K562 (cell line): Measurements from ENCODE around the gene FAAP100. TPM values are rescaled to one million over a fixed set of nuclear protein-coding genes. Genes with fewer than 3 reads are reported as not detected.

Experiments
- ELK3 ChIP-seq: fragments of 450-650 bp; formaldehyde crosslinking; IDR thresholded peaks from 2 replicates; pipeline ENCODE4 v1.4.0; 2020; ENCODE audit warnings: mild to moderate bottlenecking
- ETS2 ChIP-seq: IDR thresholded peaks from 2 replicates; pipeline ENCODE4 v1.6.1; 2016; ENCODE audit warnings: borderline replicate concordance, missing genetic modification characterization, mild to moderate bottlenecking, moderate library complexity, missing compliant biosample characterization; ENCODE audit not compliant: poor library complexity, severe bottlenecking
- GABPB1 ChIP-seq: sonication (generic); formaldehyde crosslinking; IDR thresholded peaks from 2 replicates; pipeline ENCODE4 v1.8.0; 2022; ENCODE audit warnings: mild to moderate bottlenecking, missing genetic modification reagents
- HNRNPUL1 ChIP-seq: fragments of 200-400 bp; formaldehyde crosslinking; IDR thresholded peaks from 2 replicates; pipeline ENCODE4 v1.6.1; 2017; ENCODE audit warnings: low read length
- NCOA4 ChIP-seq: fragments of 450-650 bp; IDR thresholded peaks from 2 replicates; pipeline ENCODE4 v1.6.1; 2018; ENCODE audit warnings: mild to moderate bottlenecking; ENCODE audit not compliant: partially characterized antibody
- RBBP5 ChIP-seq: fragments of 200-600 bp; sonication (generic); IDR thresholded peaks from 2 replicates; pipeline ENCODE4 v1.6.1; 2012; ENCODE audit warnings: borderline replicate concordance, mild to moderate bottlenecking, low read length, control low read depth, inconsistent platforms; ENCODE audit not compliant: insufficient read depth, poor library complexity, severe bottlenecking
- RFX1 ChIP-seq: fragments of 450-650 bp; IDR thresholded peaks from 2 replicates; pipeline ENCODE4 v1.6.1; 2016; ENCODE audit warnings: mild to moderate bottlenecking, moderate library complexity
- TARDBP ChIP-seq: fragments of 450-650 bp; IDR thresholded peaks from 2 replicates; pipeline ENCODE4 v1.6.1; 2016
- XRCC5 ChIP-seq: fragments of 200-400 bp; formaldehyde crosslinking; IDR thresholded peaks from 2 replicates; pipeline ENCODE4 v1.6.1; 2017; ENCODE audit warnings: low read depth, mild to moderate bottlenecking, low read length
- ZNF444 ChIP-seq: fragments of 250-450 bp; sonication (Bioruptor Pico); IDR thresholded peaks from 2 replicates; pipeline ENCODE4 v1.4.0; 2020; ENCODE audit warnings: mild to moderate bottlenecking, moderate library complexity
- ZSCAN32 ChIP-seq: fragments of 450-650 bp; formaldehyde crosslinking; IDR thresholded peaks from 2 replicates; pipeline ENCODE4 v1.4.0; 2020; ENCODE audit warnings: mild to moderate bottlenecking, moderate library complexity
- polyA plus RNA-seq, 8 experiments: library from polyadenylated mRNA; depleted of rRNA in 4 of 8; stranded (reverse) in 5 of 8; unstranded in 3 of 8; fragments of >200 nt; fragmentation: Nextera tagmentation in 2 of 8; fragmentation: Illumina TruSeq in 1 of 8; extraction: Ambion mirVana in 2 of 8; extraction: Trizol in 1 of 8; gene quantifications; 2 replicates each; pipeline versions ENCODE4 v1.2.1 to v1.2.3, GENCODE V29; 2011 to 2014; ENCODE audit warnings: inconsistent platforms in 1 of 8, missing spikeins in 1 of 8
- total RNA-seq, 7 experiments: library from RNA; depleted of rRNA in 6 of 7; stranded (reverse); fragments of >200 nt in 6 of 7; fragmentation: Illumina TruSeq in 2 of 7; extraction: Trizol in 2 of 7; gene quantifications; 2 replicates each; pipeline versions ENCODE4 v1.2.1 to v1.2.3, GENCODE V29; 2011 to 2021; ENCODE audit warnings: low replicate concordance in 1 of 7
- TF ChIP-seq, protein P1 (sequence below): fragments of 200-600 bp; sonication (generic); IDR thresholded peaks from one replicate; pipeline ENCODE4 v1.6.1; 2012; ENCODE audit warnings: mild to moderate bottlenecking, low read depth, low read length, inconsistent platforms
- TF ChIP-seq, protein P2 (sequence below): sonication (generic); formaldehyde crosslinking; IDR thresholded peaks from 2 replicates; pipeline ENCODE4 v1.8.0; 2022; ENCODE audit warnings: mild to moderate bottlenecking, missing genetic modification reagents, borderline replicate concordance

Gene FAAP100
- total and polyA plus RNA-seq, 9 of the 15 experiments (the other 6 are each of a cell fraction or from before 2014, with no cell fraction given), result 0.31 to 51.2 (median 12.6) TPM

DNA sequence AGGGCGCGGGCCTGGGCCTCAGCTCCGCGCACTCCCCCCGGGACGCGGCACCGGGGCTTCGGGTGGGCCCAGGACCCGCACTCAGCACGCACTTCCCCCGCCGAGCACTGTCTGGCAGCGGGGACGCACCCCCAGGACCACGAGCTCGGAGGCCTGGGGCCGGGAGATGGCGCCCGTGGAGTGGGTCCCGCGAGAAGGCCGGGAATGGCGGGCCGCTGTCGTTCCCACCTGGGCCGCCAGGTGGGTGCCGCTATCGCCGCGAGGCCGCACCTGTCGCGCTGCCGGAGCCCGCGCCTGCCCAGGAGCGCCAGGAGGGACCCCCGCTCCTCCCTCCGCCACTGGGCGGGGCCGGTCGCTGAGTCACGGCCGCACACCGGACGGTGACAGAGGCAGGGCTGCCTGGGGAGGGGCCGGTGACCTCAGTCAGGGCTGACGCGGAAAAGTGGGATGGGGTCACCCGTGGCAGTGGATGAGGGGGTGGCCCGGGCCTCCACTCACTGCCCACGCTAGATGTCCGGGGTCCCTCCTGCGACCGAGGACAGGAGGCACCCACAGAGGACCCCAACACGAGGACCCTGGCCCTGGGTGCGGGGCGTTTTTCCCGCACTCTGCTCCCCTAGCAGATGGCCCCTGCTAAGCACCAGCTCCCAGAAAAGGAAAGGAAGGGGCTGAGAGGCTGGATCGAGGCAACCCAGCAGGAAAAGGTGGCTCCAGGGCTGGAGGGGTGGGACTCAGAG is 32.7 kb downstream of the FAAP100 start (continued):
- TF ChIP-seq, protein P1, sequence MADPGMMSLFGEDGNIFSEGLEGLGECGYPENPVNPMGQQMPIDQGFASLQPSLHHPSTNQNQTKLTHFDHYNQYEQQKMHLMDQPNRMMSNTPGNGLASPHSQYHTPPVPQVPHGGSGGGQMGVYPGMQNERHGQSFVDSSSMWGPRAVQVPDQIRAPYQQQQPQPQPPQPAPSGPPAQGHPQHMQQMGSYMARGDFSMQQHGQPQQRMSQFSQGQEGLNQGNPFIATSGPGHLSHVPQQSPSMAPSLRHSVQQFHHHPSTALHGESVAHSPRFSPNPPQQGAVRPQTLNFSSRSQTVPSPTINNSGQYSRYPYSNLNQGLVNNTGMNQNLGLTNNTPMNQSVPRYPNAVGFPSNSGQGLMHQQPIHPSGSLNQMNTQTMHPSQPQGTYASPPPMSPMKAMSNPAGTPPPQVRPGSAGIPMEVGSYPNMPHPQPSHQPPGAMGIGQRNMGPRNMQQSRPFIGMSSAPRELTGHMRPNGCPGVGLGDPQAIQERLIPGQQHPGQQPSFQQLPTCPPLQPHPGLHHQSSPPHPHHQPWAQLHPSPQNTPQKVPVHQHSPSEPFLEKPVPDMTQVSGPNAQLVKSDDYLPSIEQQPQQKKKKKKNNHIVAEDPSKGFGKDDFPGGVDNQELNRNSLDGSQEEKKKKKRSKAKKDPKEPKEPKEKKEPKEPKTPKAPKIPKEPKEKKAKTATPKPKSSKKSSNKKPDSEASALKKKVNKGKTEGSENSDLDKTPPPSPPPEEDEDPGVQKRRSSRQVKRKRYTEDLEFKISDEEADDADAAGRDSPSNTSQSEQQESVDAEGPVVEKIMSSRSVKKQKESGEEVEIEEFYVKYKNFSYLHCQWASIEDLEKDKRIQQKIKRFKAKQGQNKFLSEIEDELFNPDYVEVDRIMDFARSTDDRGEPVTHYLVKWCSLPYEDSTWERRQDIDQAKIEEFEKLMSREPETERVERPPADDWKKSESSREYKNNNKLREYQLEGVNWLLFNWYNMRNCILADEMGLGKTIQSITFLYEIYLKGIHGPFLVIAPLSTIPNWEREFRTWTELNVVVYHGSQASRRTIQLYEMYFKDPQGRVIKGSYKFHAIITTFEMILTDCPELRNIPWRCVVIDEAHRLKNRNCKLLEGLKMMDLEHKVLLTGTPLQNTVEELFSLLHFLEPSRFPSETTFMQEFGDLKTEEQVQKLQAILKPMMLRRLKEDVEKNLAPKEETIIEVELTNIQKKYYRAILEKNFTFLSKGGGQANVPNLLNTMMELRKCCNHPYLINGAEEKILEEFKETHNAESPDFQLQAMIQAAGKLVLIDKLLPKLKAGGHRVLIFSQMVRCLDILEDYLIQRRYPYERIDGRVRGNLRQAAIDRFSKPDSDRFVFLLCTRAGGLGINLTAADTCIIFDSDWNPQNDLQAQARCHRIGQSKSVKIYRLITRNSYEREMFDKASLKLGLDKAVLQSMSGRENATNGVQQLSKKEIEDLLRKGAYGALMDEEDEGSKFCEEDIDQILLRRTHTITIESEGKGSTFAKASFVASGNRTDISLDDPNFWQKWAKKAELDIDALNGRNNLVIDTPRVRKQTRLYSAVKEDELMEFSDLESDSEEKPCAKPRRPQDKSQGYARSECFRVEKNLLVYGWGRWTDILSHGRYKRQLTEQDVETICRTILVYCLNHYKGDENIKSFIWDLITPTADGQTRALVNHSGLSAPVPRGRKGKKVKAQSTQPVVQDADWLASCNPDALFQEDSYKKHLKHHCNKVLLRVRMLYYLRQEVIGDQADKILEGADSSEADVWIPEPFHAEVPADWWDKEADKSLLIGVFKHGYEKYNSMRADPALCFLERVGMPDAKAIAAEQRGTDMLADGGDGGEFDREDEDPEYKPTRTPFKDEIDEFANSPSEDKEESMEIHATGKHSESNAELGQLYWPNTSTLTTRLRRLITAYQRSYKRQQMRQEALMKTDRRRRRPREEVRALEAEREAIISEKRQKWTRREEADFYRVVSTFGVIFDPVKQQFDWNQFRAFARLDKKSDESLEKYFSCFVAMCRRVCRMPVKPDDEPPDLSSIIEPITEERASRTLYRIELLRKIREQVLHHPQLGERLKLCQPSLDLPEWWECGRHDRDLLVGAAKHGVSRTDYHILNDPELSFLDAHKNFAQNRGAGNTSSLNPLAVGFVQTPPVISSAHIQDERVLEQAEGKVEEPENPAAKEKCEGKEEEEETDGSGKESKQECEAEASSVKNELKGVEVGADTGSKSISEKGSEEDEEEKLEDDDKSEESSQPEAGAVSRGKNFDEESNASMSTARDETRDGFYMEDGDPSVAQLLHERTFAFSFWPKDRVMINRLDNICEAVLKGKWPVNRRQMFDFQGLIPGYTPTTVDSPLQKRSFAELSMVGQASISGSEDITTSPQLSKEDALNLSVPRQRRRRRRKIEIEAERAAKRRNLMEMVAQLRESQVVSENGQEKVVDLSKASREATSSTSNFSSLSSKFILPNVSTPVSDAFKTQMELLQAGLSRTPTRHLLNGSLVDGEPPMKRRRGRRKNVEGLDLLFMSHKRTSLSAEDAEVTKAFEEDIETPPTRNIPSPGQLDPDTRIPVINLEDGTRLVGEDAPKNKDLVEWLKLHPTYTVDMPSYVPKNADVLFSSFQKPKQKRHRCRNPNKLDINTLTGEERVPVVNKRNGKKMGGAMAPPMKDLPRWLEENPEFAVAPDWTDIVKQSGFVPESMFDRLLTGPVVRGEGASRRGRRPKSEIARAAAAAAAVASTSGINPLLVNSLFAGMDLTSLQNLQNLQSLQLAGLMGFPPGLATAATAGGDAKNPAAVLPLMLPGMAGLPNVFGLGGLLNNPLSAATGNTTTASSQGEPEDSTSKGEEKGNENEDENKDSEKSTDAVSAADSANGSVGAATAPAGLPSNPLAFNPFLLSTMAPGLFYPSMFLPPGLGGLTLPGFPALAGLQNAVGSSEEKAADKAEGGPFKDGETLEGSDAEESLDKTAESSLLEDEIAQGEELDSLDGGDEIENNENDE, result no peak
- no peak for TF ChIP-seq NCOA4
- no peak for TF ChIP-seq ETS2
- TF ChIP-seq RBBP5, result peak; percentile 60
- no peak for TF ChIP-seq HNRNPUL1
- TF ChIP-seq ZNF444 (CRISPR knock-in tag), result no peak
- no peak for TF ChIP-seq ZSCAN32 (CRISPR knock-in tag)
- no peak for TF ChIP-seq TARDBP
- TF ChIP-seq, protein P2, sequence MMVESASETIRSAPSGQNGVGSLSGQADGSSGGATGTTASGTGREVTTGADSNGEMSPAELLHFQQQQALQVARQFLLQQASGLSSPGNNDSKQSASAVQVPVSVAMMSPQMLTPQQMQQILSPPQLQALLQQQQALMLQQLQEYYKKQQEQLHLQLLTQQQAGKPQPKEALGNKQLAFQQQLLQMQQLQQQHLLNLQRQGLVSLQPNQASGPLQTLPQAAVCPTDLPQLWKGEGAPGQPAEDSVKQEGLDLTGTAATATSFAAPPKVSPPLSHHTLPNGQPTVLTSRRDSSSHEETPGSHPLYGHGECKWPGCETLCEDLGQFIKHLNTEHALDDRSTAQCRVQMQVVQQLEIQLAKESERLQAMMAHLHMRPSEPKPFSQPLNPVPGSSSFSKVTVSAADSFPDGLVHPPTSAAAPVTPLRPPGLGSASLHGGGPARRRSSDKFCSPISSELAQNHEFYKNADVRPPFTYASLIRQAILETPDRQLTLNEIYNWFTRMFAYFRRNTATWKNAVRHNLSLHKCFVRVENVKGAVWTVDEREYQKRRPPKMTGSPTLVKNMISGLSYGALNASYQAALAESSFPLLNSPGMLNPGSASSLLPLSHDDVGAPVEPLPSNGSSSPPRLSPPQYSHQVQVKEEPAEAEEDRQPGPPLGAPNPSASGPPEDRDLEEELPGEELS, result peak; percentile 58; the same call in 1 of the 2 replicates
- TF ChIP-seq ELK3, result no peak
- peak; percentile 32; the same call in 1 of the 2 replicates for TF ChIP-seq GABPB1
- TF ChIP-seq RFX1, result no peak
- TF ChIP-seq XRCC5, result 0 out of 2 replicates have a peak, but pooled peaks have one; percentile 44
